Prostate gland (tissue), 2 donors: ENCODE results near the gene ALDH1L1.

Experiments
- POLR2A ChIP-seq: fragments of 450-650 bp; IDR thresholded peaks from one replicate; pipeline ENCODE4 v1.6.1; 2016; ENCODE audit warnings: antibody characterized with exemption, mild to moderate bottlenecking
- TF ChIP-seq, protein P1 (sequence below), 4 experiments: fragments of 200-600 bp in 2 of 4; fragments of 450-650 bp in 2 of 4; sonication (generic) in 2 of 4; IDR thresholded peaks; 1 replicate in 3 of 4; 2 replicates in 1 of 4; pipeline ENCODE4 v1.5.1; 2016 to 2019; ENCODE audit warnings: antibody characterized with exemption in 4 of 4, mild to moderate bottlenecking in 2 of 4, moderate library complexity in 2 of 4

DNA sequence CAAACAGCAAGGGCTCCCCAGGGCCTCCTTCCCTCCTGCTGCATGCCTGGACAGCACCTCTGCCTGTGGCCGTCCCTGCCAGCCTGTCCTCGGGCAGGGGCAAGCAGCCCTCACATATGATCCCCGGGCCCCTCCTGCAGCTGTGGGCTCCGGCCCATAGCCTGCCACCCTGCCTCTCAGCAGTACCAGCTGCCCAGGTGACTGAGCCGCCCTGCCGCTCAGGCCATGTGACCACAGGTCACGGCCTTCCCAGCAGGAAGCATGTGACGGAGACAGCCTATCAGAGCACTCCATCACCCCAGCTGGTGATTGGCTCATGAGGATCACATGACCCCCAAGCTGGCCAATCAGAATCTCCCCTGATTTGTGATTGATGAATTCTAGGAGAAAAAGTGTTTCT, 23.9 kb downstream of the ALDH1L1 start:
- TF ChIP-seq, protein P1, sequence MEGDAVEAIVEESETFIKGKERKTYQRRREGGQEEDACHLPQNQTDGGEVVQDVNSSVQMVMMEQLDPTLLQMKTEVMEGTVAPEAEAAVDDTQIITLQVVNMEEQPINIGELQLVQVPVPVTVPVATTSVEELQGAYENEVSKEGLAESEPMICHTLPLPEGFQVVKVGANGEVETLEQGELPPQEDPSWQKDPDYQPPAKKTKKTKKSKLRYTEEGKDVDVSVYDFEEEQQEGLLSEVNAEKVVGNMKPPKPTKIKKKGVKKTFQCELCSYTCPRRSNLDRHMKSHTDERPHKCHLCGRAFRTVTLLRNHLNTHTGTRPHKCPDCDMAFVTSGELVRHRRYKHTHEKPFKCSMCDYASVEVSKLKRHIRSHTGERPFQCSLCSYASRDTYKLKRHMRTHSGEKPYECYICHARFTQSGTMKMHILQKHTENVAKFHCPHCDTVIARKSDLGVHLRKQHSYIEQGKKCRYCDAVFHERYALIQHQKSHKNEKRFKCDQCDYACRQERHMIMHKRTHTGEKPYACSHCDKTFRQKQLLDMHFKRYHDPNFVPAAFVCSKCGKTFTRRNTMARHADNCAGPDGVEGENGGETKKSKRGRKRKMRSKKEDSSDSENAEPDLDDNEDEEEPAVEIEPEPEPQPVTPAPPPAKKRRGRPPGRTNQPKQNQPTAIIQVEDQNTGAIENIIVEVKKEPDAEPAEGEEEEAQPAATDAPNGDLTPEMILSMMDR (IDR thresholded peaks at IDR 0.05) = no peak
- no peak for TF ChIP-seq POLR2A
